SU-DHL-6 (cell line): ENCODE results near the gene PKNOX2.

Source experiments
- CTCF ChIP-seq: fragments of 200-600 bp; sonication (generic); IDR thresholded peaks from one replicate; pipeline ENCODE4 v1.5.1; 2017; ENCODE audit warnings: antibody characterized with exemption, mild to moderate bottlenecking, low read length, moderate library complexity; ENCODE audit not compliant: insufficient read depth, poor library complexity, severe bottlenecking
- EZH2phosphoT487 ChIP-seq: fragments of 200-600 bp; sonication (generic), shearing (Covaris generic); conservative IDR thresholded peaks from 2 replicates; pipeline ENCODE4 v1.6.1; 2018; ENCODE audit warnings: mild to moderate bottlenecking, antibody characterized with exemption, low read length, moderate library complexity, mixed read lengths

- TF ChIP-seq CTCF (no peak), EZH2phosphoT487 (no peak)
These were observed 121.9 kb downstream of the PKNOX2 start for GRCh38 chr11:125286486-125286885.
